NCI-H2107 treated with DMSO at 0.1 percent for 48 hours (cell line): ENCODE results near the gene TAF9.
A peak's percentile ranks its signal among the peaks of the same experiment; 100 is the strongest.
"Not testable (repeated sequence)": the region's sequence is repeated elsewhere in the genome, so short reads cannot be mapped to it uniquely, and the experiment has no call there.

Experiments used
- DNase-seq: peaks from one replicate; lab custom pipeline; 2025; ENCODE audit not compliant: unreplicated experiment; lab: John Stamatoyannopoulos, UW

TAF9 gene

GRCh38 chr5:69335341-69335935 lies 33.9 kb downstream of the TAF9 start:
- DNase-seq: no peak

DNA sequence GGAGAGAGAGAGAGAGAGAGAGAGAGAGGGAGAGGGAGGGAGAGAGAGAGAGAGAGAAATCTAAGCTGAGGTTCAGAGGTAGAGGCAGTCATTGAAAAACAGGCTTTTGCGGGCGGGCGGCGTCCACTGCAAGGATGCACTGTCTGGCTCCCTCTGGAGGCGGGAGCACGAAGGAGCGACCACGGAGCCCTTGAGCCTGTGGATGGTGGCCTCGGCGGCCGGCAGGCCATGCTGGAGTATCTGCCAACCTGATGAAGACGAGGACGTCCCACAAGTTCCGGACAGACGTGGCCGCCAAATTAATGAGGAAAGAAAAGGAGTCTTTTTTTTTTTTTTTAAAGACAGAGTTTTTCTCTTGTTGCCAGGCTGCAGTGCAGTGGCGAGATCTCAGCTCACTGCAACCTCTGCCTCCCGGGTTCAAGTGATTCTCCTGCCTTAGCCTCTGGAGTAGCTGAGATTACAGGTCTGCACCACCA lies 34.5 kb downstream of the TAF9 start:
- peak; percentile 56 for DNase-seq

DNA sequence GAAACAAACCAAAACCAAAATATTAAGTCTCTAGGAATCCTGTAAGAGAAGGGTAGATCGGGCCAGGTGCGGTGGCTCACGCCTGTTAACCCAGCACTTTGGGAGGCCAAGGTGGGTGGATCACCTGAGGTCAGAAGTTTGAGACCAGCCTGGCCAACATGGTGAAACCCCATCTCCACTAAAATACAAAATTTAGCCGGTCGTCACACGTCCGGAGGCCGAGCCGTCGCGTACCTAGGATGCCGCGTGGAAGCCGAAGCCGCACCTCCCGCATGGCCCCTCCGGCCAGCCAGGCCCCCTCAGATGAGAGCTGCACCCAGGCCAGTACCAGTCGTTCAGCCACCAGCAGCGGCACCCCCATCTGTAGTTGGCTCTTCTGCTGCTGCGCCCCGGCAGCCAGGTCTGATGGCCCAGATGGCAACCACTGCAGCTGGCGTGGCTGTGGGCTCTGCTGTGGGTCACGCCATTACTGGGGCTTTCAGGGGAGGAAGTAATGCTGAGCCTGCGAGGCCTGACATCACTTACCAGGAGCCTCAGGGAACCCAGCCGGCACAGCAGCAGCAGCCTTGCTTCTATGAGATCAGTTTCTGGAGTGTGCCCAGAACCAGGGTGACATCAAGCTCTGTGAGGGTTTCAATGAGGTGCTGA lies 35.5 kb downstream of the TAF9 start:
- not testable (repeated sequence) for DNase-seq

DNA sequence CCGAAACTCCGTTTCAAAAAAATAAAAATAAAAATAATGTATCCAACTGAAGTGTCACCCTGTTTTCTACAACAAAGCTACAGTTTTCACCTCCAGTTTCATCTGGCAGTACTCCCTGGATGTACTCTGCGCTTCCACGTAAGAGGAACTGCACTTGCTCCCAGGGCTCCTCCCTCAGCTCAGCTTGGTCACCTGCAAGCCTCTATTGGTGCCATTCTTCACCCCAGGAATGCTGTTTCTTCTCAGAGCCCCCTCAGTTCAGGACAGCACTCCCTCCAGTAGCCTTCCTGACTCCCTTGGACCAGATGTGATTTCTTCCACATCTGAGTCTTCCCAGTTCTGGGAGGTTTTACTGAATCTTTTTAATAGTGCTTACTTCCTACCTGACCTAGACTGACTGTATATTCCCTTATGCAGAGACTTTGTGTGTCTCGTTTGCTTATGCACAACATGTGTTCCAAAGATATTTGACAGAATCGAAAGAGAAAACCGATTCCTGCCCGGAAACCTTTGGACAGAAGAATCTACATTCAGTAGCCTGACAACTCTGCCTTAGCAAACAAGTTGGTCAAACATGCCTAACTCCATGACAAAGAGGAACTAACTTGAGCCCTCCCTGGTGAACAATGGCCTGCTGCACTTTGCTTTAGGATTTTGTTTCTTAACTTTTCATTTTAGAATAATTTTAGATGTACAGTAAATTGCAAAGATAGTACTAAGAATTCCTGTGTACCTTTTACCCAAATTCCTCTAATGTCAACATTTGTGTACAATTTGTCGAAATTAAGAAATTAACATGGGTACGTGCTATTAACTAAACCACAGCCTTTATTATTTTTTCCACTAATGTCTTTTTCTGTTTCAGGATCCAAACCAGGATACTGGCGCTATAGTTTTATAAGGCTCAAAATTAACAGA lies 37.5 kb downstream of the TAF9 start:
- DNase-seq: no peak

DNA sequence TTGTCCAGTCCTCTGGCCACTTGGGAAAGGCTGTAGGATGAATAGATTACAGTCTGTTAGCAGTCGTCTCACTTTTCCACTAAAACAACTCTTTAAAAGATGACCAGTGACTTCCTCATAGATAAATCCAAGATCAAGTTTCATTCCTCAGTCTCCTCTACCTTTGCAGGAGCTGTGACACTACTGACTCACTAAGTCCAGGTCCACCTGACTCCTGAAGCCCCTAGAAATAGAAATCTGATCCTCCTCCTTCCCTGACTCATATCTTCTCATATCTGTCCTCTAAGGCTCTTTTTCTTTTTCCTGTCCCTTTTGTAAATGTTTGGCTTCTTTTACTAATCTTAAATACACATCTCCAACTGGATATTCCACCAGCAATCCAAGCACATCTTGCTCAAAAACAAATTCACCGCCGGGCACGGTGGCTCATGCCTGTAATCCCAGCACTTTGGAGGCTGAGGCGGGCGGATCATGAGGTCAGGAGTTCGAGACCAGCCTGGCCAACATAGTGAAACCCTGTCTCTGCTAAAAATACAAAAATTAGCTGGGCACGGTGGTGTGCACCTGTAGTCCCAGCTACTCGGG lies 39.3 kb downstream of the TAF9 start:
- no peak for DNase-seq

DNA sequence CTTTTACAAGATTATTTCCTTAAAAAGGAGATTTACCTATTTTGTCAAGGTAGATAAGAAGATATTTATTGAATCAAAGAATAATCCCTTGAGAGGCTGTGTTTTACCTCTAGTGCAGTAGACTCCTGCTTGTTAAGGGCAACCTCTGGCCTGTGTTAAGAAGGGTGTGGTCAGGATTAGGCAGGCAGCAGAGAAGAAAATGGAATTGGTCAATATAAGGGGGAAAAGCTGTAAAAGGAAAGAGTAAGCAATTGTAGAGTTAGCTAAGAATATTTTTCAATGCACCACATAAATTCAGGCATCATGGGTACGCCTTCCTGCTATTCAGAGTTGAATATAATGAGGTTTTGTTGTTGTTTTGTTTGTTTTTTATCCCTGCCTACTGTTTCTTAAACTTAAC lies 43.0 kb downstream of the TAF9 start:
- DNase-seq: no peak

- no peak for DNase-seq
These were observed 51.9 kb downstream of the TAF9 start for GRCh38 chr5:69317391-69317790.

DNA sequence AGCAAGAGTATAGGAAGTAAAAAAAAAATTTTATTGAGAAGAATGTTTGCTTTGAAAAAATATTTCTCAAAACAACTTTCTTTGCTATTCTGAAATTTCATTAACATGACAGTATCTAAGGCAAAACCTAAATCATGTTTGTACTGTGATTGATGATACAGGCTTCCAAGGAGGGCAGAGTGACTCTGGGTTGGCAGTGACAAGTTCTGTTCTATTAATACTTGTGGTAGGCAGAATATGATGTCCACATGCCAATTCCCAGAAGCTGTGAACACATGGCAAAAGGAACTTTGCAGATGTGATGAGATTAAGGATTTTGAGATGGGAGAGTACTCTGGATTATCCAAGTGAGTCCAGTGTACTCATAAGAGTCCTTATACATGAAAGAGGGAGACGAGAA lies 53.3 kb downstream of the TAF9 start:
- no peak for DNase-seq
